ENCODE data around the gene PACRG. TPM values are rescaled to one million over a fixed set of nuclear protein-coding genes. Genes with fewer than 3 reads are reported as not detected.

Gene PACRG
- total and polyA plus RNA-seq, 2 donors (not counting 3 experiments of a cell fraction or from before 2014, with no cell fraction given) = 0.08 TPM; not detected in 1

DNA sequence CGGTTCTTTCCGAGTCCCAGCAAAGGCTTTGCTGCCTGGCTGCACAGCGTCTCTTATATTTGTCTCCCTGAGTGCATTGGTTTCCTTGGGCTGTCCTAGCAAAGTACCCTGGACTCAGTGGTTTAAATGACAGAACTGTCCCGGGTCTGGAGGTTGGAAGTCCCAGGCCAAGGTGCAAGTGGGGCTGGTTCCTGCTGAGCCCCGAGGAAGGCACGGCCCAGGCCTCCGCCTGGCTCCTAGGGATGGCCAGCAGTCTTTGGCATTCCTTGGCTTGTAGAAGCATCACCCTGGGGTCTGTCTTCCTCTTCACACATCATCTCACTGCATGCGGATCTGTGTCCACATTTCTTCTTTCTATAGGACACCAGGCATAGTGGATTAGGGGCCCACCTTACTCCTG, 621.9 kb downstream of the PACRG start:
- Histone ChIP-seq H4K20me1 (replicated peaks; ENCODE audit: control insufficient read depth, extremely low read depth, insufficient read depth, low read length) (no peaks in the 10 kb centered on the region), H3K4me1 (ENCODE audit: control insufficient read depth, extremely low read depth, insufficient read depth, low read length) (peaks cover 20% of the 10 kb centered on the region), H3K79me2 (ENCODE audit: control insufficient read depth, insufficient read depth, low read length) (no peaks in the 10 kb centered on the region), H3K27me3 (ENCODE audit: control insufficient read depth in 2 of 2, insufficient read depth in 2 of 2, low read length in 2 of 2) (no peaks in the 10 kb centered on the region), H3K36me3 (ENCODE audit: control insufficient read depth in 2 of 2, extremely low read depth in 1 of 2, insufficient read depth in 2 of 2, low read length in 2 of 2) (no peaks in the 10 kb centered on the region), H2AFZ (ENCODE audit: low read depth, low read length) (no peak overlapping the region), H3K4me2 (ENCODE audit: insufficient read depth, low read length) (no peak overlapping the region), H3K9ac (replicated peaks; ENCODE audit: extremely low read depth, insufficient read depth, low read length) (no peak overlapping the region), H3K9me1 (replicated peaks; ENCODE audit: control insufficient read depth, extremely low read depth, insufficient read depth, low read length) (no peaks in the 10 kb centered on the region), H3K27ac (ENCODE audit: insufficient read depth, low read depth, low read length) (no peak overlapping the region), H3K4me3 (replicated peaks in 1 of 3; ENCODE audit: insufficient read depth in 1 of 3, low read depth in 1 of 3, low read length in 3 of 3) (no peak overlapping the region), H3K9me3 (replicated peaks; ENCODE audit: control insufficient read depth, insufficient read depth, low read length) (no peaks in the 10 kb centered on the region)
- DNase-seq (ENCODE audit: low read depth, low spot score) = no peak
- TF ChIP-seq JUN (IDR thresholded peaks at IDR 0.05; ENCODE audit: borderline replicate concordance, insufficient read depth, insufficient read length, low read depth) (no peak), FOS (IDR thresholded peaks at IDR 0.05; ENCODE audit: borderline replicate concordance, insufficient read depth, low read length) (no peak), POLR2A (IDR thresholded peaks at IDR 0.05; ENCODE audit: low read depth, low read length) (no peak), MYC (IDR thresholded peaks at IDR 0.05; ENCODE audit: low read depth, low read length) (no peak), EZH2 (IDR thresholded peaks at IDR 0.05; ENCODE audit: borderline replicate concordance, low read depth, low read length, severe bottlenecking) (no peak), GATA2 (IDR thresholded peaks at IDR 0.05; ENCODE audit: insufficient read depth, insufficient read length, low read depth, low read length) (no peak), POLR2AphosphoS5 (IDR thresholded peaks at IDR 0.05; ENCODE audit: insufficient read depth, low read depth, low read length) (no peak)
- TF ChIP-seq, protein P1, sequence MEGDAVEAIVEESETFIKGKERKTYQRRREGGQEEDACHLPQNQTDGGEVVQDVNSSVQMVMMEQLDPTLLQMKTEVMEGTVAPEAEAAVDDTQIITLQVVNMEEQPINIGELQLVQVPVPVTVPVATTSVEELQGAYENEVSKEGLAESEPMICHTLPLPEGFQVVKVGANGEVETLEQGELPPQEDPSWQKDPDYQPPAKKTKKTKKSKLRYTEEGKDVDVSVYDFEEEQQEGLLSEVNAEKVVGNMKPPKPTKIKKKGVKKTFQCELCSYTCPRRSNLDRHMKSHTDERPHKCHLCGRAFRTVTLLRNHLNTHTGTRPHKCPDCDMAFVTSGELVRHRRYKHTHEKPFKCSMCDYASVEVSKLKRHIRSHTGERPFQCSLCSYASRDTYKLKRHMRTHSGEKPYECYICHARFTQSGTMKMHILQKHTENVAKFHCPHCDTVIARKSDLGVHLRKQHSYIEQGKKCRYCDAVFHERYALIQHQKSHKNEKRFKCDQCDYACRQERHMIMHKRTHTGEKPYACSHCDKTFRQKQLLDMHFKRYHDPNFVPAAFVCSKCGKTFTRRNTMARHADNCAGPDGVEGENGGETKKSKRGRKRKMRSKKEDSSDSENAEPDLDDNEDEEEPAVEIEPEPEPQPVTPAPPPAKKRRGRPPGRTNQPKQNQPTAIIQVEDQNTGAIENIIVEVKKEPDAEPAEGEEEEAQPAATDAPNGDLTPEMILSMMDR (IDR thresholded peaks at IDR 0.05; ENCODE audit: extremely low read depth in 1 of 2, insufficient read depth in 1 of 2, low read depth in 1 of 2, low read length in 2 of 2) = no peak
- TF ChIP-seq, protein P2, sequence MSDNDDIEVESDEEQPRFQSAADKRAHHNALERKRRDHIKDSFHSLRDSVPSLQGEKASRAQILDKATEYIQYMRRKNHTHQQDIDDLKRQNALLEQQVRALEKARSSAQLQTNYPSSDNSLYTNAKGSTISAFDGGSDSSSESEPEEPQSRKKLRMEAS (IDR thresholded peaks at IDR 0.05; ENCODE audit: insufficient read depth, insufficient read length) = no peak
- ChIA-PET CTCF (no interaction called here), POLR2A (no interaction called here)
- intact Hi-C loops (cut with micrococcal nuclease) = no loop called here
- no TSS peak for BruUV-seq (replicated peaks)
- FAIRE-seq = no peak
- dilution Hi-C loops (cut with MboI; ENCODE audit: extremely low pct_ligation_motif_present, low sequenced_read_pairs) = no loop called here
